ENCODE measurements around the gene PDE3A.

Gene PDE3A

GRCh38 chr12:20403230-20403629 is 34.9 kb downstream of the PDE3A start:
- Mint-ChIP-seq H3K36me3 (ENCODE audit: low read depth) (no peaks in the 10 kb centered on the region), H3K27me3 (ENCODE audit: low read depth, poor library complexity) (peaks cover 7% of the 10 kb centered on the region), H3K4me1 (peaks cover 5% of the 10 kb centered on the region), H3K4me3 (no peak overlapping the region), H3K9me3 (no peaks in the 10 kb centered on the region), H3K27ac (no peak overlapping the region)
- TF ChIP-seq, protein P1, sequence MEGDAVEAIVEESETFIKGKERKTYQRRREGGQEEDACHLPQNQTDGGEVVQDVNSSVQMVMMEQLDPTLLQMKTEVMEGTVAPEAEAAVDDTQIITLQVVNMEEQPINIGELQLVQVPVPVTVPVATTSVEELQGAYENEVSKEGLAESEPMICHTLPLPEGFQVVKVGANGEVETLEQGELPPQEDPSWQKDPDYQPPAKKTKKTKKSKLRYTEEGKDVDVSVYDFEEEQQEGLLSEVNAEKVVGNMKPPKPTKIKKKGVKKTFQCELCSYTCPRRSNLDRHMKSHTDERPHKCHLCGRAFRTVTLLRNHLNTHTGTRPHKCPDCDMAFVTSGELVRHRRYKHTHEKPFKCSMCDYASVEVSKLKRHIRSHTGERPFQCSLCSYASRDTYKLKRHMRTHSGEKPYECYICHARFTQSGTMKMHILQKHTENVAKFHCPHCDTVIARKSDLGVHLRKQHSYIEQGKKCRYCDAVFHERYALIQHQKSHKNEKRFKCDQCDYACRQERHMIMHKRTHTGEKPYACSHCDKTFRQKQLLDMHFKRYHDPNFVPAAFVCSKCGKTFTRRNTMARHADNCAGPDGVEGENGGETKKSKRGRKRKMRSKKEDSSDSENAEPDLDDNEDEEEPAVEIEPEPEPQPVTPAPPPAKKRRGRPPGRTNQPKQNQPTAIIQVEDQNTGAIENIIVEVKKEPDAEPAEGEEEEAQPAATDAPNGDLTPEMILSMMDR (IDR thresholded peaks at IDR 0.05) = no peak
- DNase-seq = no peak

- H3K27me3 Mint-ChIP-seq (ENCODE audit: low read depth, poor library complexity) = peaks cover 7% of the 10 kb centered on the region
- H3K4me3 Mint-ChIP-seq = no peak overlapping the region
- H3K4me1 Mint-ChIP-seq = peaks cover 5% of the 10 kb centered on the region
- TF ChIP-seq, protein P1 (IDR thresholded peaks at IDR 0.05) = no peak
- H3K36me3 Mint-ChIP-seq (ENCODE audit: low read depth) = no peaks in the 10 kb centered on the region
- H3K9me3 Mint-ChIP-seq = no peaks in the 10 kb centered on the region
- DNase-seq = no peak
- no peak overlapping the region for H3K27ac Mint-ChIP-seq
Measured at GRCh38 chr12:20404576-20405346, 36.4 kb downstream of the PDE3A start.

GRCh38 chr12:20409607-20410377 is 41.5 kb downstream of the PDE3A start:
- Mint-ChIP-seq H3K4me1 (no peaks in the 10 kb centered on the region), H3K27me3 (ENCODE audit: low read depth, poor library complexity) (peaks cover 9% of the 10 kb centered on the region), H3K27ac (no peak overlapping the region), H3K36me3 (ENCODE audit: low read depth) (no peaks in the 10 kb centered on the region), H3K4me3 (no peak overlapping the region), H3K9me3 (no peaks in the 10 kb centered on the region)
- no peak for DNase-seq
- TF ChIP-seq, protein P1 (IDR thresholded peaks at IDR 0.05) = no peak

DNA sequence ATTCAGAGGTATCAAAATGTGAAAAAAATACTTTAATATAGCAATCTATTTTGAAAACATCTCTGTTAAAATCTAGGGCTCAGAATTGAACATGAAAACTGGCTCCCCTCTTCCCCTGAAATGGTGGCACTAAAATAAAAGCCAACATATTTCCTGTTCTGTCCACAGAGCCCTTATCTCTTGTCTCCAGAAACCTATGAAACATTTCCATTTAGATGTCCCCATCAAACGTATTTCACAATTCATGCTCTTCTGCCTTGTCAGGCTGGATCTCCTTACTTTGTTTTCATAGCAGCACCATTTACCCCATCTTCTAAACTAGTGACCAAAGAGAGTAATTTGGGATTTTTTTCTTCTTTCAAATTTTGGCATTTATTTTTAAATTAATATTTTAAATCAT is 42.4 kb downstream of the PDE3A start:
- TF ChIP-seq, protein P1 (IDR thresholded peaks at IDR 0.05) = no peak

DNA sequence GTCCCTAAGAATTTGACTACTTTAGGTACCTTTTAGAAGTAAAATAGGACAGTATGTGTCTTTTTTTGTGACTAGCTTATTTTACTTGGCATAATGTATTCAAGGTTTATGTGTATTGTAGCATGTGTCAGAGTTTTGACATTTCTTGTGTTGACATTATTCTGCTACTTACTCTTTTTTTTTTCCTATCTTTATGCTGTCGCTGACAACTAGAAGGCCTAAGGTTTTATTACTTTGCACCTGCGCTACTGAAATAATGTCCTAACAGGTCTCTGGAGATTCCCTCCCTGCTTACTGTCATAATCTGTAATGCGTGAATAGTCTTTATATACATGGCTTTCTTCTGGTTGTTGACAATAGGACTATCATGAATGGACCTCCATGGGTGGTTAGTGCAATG is 43.0 kb downstream of the PDE3A start:
- TF ChIP-seq, protein P1 (IDR thresholded peaks at IDR 0.05) = no peak
- no peak for DNase-seq
- Mint-ChIP-seq H3K9me3 (no peaks in the 10 kb centered on the region), H3K4me3 (no peak overlapping the region), H3K36me3 (ENCODE audit: low read depth) (no peaks in the 10 kb centered on the region), H3K27ac (no peak overlapping the region), H3K4me1 (no peaks in the 10 kb centered on the region), H3K27me3 (ENCODE audit: low read depth, poor library complexity) (peaks cover 7% of the 10 kb centered on the region)

More for the DNA sequence above, 42.4 kb downstream of the PDE3A start:
- DNase-seq = no peak
- Mint-ChIP-seq H3K27me3 (ENCODE audit: low read depth, poor library complexity) (peaks cover 7% of the 10 kb centered on the region), H3K27ac (no peak overlapping the region), H3K9me3 (no peaks in the 10 kb centered on the region), H3K4me3 (no peak overlapping the region), H3K4me1 (no peaks in the 10 kb centered on the region), H3K36me3 (ENCODE audit: low read depth) (no peaks in the 10 kb centered on the region)
